T-helper 2 cell treated with Interferon-gamma antibody and Interleukin-4, amounts not matched to agents 5 μg/mL and 100 μg/mL, for 36 hours (primary cell): ENCODE data around the gene KLF15.

Experiments
- DNase-seq: peaks from one replicate; pipeline ENCODE4 v3.0.0; 2021; ENCODE audit warnings: low spot score
- H3K27ac Mint-ChIP-seq: one replicate; pipeline ENCODE4 v1.8.0; 2021; ENCODE audit warnings: mild to moderate bottlenecking, mixed read lengths
- H3K27me3 Mint-ChIP-seq: one replicate; pipeline ENCODE4 v1.8.0; 2021; ENCODE audit warnings: low read depth, mixed read lengths
- H3K36me3 Mint-ChIP-seq: one replicate; pipeline ENCODE4 v1.8.0; 2021; ENCODE audit warnings: low read depth, mixed read lengths
- H3K4me1 Mint-ChIP-seq: one replicate; pipeline ENCODE4 v1.8.0; 2021; ENCODE audit warnings: low read depth, mixed read lengths
- H3K4me3 Mint-ChIP-seq: one replicate; pipeline ENCODE4 v1.8.0; 2022; ENCODE audit warnings: mild to moderate bottlenecking, moderate library complexity, mixed read lengths
- H3K9me3 Mint-ChIP-seq: one replicate; pipeline ENCODE4 v1.8.0; 2021; ENCODE audit warnings: mixed read lengths

KLF15 gene

DNA sequence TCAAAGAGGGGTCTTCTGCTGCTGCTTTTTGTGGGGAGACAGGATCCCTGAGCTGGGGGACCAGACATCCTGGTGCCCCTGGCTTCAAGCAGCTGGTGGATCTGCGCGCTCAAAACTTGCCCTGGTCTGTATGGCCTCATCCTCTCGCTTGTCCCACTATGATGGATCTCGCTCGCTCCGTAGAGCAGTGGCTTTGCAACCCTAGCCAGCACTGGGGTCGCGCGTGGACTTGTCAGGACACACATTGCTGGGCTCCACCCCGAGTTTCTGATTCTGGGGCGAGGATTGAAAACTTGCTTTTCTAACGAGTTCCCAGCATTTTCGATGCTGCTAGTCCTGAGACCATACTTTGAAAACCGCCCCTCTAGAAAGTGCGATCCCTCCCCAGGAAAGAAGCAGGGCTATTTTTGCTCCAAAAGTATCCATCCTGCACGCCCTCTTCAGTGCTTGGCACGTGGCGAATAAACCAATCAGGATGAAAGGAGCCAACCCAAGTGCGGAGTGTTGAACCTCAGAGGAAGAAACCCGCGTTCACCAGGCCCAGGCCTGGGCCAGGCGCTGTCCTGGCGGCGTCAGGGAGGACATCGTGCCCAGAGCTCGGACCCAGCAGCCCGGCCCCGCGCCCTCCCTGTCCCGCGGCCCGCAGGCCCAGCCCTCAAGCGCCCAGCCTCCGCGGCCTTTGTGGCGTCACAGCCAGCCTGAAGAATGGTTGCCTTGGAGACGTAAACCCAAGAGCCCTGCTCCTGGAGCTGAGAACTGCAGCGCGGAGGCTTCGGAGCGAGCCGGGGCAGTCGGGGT, 37.2 kb upstream of the KLF15 start, which contains the start of gene CFAP100:
Gene CFAP100 (plus strand): TSS at position 731 of the 798 bp plus-strand sequence. CDS start 1,092 bp downstream, outside the sequence.
- Mint-ChIP-seq H3K4me1 (peaks cover 3% of the 10 kb centered on the region), H3K27me3 (peaks cover 31% of the 10 kb centered on the region), H3K4me3 (no peak within 1 kb of the TSS), H3K36me3 (no peaks in the 10 kb centered on the region), H3K9me3 (no peaks in the 10 kb centered on the region), H3K27ac (no peak within 1 kb of the TSS)
- DNase-seq = no peak

DNA sequence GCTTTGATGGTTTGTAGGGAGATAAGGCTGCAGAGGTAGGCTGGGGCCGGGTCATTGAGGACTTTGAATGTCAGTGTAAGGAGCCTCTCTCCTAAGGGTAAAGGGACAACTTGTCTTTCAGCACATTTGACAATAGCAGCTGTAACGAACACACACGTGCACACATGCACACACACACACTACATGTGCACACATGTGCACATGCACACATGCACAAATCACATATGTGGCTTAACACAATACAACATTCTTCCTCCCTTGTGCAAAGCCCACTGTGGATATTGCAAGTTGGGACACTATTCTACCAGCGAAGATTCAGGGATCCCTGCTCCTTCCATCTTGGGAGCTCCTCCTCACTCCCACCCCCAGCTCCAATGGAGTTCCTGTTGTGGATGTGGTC, 36.4 kb upstream of the KLF15 start:
- peaks cover 34% of the 10 kb centered on the region for H3K27me3 Mint-ChIP-seq
- no peak overlapping the region for H3K4me3 Mint-ChIP-seq
- H3K27ac Mint-ChIP-seq = no peak overlapping the region
- H3K36me3 Mint-ChIP-seq = no peaks in the 10 kb centered on the region
- no peaks in the 10 kb centered on the region for H3K9me3 Mint-ChIP-seq
- peaks cover 3% of the 10 kb centered on the region for H3K4me1 Mint-ChIP-seq
- no peak for DNase-seq

DNA sequence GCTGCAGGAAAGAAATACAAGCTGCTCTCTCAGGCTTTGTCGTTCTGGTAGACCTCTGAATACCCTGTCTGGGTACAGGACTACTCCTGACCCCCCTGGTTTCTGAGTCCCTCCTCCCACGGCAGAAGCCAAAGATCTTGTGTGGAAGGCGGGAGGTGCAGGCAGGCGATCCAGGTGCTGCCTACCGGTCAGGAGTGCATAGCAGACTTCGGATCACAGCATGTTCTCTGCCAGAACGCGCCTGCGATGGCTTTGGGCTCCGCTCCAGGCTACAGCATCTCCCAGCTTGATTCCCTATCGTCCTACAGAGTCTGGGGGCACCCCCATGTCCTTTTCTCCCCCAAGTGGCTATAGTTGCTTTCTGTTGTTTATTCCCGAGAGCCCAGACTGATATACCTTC, 35.0 kb upstream of the KLF15 start:
- DNase-seq = no peak
- Mint-ChIP-seq H3K36me3 (no peaks in the 10 kb centered on the region), H3K4me1 (peaks cover 3% of the 10 kb centered on the region), H3K27me3 (peaks cover 41% of the 10 kb centered on the region), H3K4me3 (no peak overlapping the region), H3K9me3 (no peaks in the 10 kb centered on the region), H3K27ac (no peak overlapping the region)

DNA sequence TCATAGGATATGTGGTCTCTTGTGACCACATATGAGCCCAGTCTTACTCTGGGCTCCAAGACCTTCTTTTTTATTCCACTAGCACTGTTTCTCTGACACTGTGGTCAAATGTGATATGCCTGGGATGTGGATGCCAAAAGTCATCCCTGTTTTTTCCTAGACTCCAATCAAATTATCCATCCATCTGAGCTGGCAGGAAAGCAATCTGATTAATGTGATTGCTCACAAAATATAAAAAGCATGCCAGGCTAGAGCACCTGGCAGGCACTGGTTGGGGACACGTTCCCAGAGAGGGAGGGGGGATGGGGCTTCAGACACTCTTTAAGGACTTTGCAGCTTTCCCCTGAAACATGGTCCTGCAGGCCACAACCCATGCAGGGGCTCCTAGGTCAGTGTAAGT, 34.4 kb upstream of the KLF15 start:
- Mint-ChIP-seq H3K27me3 (peaks cover 41% of the 10 kb centered on the region), H3K9me3 (no peaks in the 10 kb centered on the region), H3K36me3 (no peaks in the 10 kb centered on the region), H3K4me1 (peaks cover 3% of the 10 kb centered on the region), H3K27ac (no peak overlapping the region), H3K4me3 (no peak overlapping the region)
- DNase-seq = no peak

DNA sequence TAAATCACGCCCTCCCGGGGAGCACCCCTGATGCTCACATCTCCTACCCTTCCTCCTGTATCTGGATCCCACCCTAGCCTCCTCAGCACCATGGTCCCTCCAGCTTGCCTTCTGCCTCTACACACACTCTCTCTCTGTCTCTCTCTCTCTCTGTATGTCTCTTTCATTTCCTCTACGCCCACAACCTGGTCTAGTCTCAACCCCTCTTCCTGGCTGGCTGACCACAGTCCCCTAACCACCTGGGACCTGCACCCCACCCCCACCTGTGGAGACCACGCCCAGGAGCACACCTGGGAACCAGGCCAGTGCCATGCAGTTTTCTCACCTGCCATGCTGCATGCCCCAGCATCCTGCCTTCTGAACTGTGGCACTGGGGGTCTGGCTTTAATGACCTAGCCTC, 33.5 kb upstream of the KLF15 start:
- H3K4me1 Mint-ChIP-seq = peaks cover 3% of the 10 kb centered on the region
- peaks cover 41% of the 10 kb centered on the region for H3K27me3 Mint-ChIP-seq
- H3K36me3 Mint-ChIP-seq = no peaks in the 10 kb centered on the region
- H3K27ac Mint-ChIP-seq = no peak overlapping the region
- DNase-seq = no peak
- H3K9me3 Mint-ChIP-seq = no peaks in the 10 kb centered on the region
- no peak overlapping the region for H3K4me3 Mint-ChIP-seq

DNA sequence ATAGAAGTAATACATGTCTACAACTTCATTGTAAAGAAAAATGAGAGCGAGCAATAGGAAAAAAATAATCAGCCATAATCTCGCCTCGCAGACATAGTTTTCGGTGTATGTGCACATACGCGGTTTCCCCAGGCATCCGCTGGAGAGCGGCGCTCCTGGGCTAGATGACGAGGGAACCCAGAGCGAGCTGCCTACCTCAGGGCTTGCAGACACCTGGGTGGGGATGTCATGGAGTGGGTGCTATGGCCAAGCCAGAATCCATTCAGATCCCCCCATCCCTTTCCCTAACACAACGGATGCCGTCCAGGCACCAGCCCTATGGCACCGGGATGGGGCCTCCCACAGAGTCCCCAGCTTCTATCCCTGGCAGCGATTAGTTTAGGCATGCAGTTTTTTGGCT, 33.0 kb upstream of the KLF15 start:
- Mint-ChIP-seq H3K4me1 (peaks cover 3% of the 10 kb centered on the region), H3K27ac (no peak overlapping the region), H3K36me3 (no peaks in the 10 kb centered on the region), H3K4me3 (no peak overlapping the region), H3K9me3 (no peaks in the 10 kb centered on the region), H3K27me3 (peaks cover 38% of the 10 kb centered on the region)
- DNase-seq = no peak

DNA sequence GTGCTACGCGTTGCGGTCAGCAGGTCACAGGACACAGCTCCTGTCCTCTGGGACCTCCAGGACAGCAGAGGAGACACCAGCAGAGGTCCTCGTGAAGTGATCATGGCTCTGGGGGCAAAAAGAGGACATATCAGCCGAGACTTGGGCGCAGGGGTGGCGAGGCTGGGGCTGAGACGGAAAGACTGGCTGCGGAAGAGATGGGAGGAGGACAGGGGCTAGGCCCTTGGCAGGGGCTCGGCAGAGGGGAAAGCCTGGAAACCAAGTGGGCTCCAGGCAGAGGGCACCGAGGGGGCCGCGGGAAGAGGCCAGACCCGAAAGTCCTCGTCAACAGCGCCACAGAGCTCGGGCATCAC, 32.6 kb upstream of the KLF15 start:
- peaks cover 36% of the 10 kb centered on the region for H3K27me3 Mint-ChIP-seq
- H3K4me3 Mint-ChIP-seq = peak overlapping the region; percentile 21
- no peaks in the 10 kb centered on the region for H3K36me3 Mint-ChIP-seq
- H3K27ac Mint-ChIP-seq = no peak overlapping the region
- no peaks in the 10 kb centered on the region for H3K9me3 Mint-ChIP-seq
- DNase-seq = no peak
- H3K4me1 Mint-ChIP-seq = peaks cover 3% of the 10 kb centered on the region

DNA sequence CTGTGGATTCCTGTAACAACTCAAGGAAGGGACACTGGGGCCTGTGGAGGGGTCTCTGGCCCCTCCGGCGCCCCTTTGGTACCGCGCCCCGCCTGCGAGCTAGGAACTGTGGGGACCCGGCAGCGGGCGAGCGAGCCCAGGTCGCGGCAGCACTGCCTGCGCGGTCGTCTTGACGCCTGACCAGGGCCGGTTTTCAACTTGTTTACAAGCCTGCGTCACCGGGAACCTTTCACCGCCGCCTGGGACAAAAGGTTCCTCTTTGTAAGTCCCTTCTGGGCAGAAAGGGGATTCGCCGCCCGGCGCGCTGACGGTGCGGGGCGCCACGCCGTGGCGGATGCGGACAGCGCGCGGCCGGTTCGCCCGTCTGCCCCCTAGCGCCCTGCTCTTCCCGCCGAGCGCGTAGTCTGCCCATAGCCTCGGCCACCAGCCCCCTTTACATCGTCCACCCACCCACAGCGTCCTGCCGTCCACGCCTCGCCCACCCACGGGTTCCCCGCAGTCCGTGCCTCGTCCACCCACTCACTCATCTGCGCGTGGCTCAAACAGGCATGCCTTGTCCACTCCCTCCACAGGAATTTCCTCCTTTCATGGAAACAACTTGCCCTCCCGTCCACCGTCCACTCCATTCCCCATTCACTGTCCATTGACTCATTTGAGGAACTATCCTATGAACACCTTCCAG, 32.0 kb upstream of the KLF15 start:
- Mint-ChIP-seq H3K27ac (no peak overlapping the region), H3K27me3 (peaks cover 34% of the 10 kb centered on the region), H3K9me3 (no peaks in the 10 kb centered on the region), H3K36me3 (no peaks in the 10 kb centered on the region), H3K4me1 (peaks cover 3% of the 10 kb centered on the region), H3K4me3 (peak overlapping the region; percentile 21)
- peak; percentile 44 for DNase-seq

DNA sequence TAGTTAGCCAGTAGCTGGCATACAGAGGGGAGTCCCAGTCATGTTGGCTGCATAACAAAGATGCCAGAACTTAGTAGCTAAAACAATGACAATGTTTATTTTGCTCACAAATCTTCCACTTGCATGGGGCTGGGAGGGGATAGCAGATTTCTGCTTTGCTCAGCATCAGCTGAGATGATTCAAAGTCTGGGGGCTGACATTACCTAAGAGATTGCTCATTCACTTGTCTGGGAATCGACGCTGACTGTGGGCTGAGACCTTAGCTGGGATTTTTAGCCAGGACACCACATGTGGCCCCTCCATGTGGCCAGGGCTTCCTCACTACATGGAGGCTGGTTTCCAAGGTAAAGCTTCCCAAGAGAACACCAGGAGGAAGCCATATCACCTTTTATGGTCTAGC, 24.8 kb upstream of the KLF15 start:
- no peak overlapping the region for H3K27ac Mint-ChIP-seq
- H3K4me1 Mint-ChIP-seq = no peaks in the 10 kb centered on the region
- no peaks in the 10 kb centered on the region for H3K36me3 Mint-ChIP-seq
- no peaks in the 10 kb centered on the region for H3K9me3 Mint-ChIP-seq
- H3K27me3 Mint-ChIP-seq = peaks cover 4% of the 10 kb centered on the region
- no peak overlapping the region for H3K4me3 Mint-ChIP-seq
- DNase-seq = no peak

DNA sequence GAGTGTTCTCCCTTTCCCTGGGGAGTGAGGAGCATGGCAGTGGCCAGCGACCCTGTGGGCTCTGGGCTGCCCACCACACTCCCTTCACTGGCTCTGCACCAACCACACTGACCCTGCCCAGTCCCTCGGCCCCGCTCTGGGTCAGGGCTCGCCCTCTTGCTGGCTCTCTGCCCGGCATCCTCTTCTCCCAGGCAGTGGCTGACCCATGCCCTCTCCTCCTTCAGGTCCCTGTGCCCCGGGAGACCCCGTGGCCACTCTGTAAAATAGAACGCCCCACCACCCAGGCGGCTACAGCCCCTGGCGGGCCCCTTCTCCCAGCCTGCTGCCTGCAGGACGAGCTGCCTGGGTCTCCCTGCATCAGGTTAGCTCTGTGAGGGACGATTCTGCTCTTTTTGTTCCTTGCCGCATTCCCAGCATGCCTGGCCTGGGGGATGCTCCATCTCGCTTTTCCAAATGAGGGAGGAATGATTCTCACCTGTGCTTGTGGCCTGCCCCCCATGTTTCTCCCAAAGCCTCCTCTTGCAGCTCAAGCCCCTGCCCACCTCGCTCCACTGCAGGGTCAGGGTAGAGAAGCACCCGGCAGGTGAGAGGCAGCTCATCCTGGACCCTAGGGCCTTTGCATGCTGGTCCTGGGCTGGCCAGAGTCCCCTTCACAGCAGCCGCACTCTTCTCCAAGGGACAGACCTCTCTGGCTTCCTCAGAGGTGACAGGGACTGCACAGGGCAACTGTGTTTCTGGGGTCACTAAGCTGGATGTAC, 23.0 kb upstream of the KLF15 start:
- DNase-seq = no peak
- Mint-ChIP-seq H3K36me3 (no peaks in the 10 kb centered on the region), H3K27ac (no peak overlapping the region), H3K4me3 (no peak overlapping the region), H3K9me3 (no peaks in the 10 kb centered on the region), H3K4me1 (no peaks in the 10 kb centered on the region), H3K27me3 (peaks cover 4% of the 10 kb centered on the region)

DNA sequence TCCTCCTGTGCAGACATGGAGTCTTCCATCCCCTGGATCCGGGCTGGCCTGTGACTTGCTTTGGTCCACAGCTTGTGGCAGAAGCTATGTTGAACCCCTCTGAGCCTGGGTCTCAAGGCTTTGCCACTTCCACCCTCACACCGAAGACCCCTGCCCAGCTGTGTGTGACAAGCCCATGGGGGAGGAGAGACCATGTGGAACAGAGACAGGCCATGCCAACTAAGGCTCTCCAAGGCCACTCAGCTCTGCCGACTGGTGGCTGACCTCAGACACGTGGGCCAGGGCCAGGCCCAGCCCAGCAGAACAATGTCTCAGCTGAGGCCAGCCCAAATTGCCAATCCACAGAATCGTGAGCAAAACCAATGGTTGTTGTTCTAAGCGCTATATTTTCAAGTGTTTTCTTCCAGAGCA, 21.1 kb upstream of the KLF15 start:
- Mint-ChIP-seq H3K36me3 (no peaks in the 10 kb centered on the region), H3K9me3 (no peaks in the 10 kb centered on the region), H3K4me1 (no peaks in the 10 kb centered on the region), H3K4me3 (no peak overlapping the region), H3K27me3 (peaks cover 4% of the 10 kb centered on the region), H3K27ac (no peak overlapping the region)
- DNase-seq = no peak

DNA sequence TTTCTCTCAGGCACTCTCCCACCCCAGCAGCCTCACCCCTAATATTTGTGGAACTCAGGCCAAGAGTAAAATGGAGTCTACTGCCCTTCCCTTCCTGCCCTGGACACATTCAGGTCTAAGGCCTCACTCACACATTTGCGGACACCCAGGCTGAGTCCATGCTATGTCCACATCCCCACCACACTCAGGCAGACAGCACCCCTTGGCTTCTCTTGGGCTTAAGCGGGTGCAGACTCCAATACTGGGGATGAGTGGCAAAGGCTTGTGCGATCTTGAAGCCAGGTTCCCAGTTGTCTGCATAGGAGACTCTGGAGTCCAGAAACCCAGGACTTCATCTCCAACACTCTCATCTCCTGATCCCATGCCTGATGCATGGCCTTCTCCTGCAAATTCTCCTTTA, 20.0 kb upstream of the KLF15 start:
- no peaks in the 10 kb centered on the region for H3K9me3 Mint-ChIP-seq
- no peak overlapping the region for H3K27ac Mint-ChIP-seq
- H3K27me3 Mint-ChIP-seq = peaks cover 4% of the 10 kb centered on the region
- no peaks in the 10 kb centered on the region for H3K4me1 Mint-ChIP-seq
- no peak overlapping the region for H3K4me3 Mint-ChIP-seq
- no peak for DNase-seq
- H3K36me3 Mint-ChIP-seq = no peaks in the 10 kb centered on the region

DNA sequence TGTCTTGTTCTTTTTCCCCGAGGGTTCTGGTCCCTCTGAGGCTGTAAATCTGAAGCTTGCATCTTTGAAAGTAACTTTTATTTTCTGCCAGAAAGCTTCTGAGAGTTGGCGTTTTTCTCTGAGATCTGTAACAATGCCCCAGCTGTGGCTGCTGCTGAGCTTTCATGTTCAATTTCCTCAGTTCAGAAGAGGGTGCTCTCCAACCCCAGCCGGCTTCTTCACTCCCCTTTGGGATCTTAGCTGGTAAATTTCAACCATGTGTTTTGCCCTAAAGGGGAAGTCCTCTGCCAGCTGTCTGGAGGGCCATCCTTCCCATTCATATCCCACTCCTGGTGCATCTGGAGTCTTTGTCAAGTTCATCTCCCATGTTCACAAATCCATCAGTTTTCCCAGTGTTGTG, 19.2 kb upstream of the KLF15 start:
- DNase-seq = no peak
- Mint-ChIP-seq H3K27ac (no peak overlapping the region), H3K36me3 (no peaks in the 10 kb centered on the region), H3K27me3 (no peaks in the 10 kb centered on the region), H3K9me3 (no peaks in the 10 kb centered on the region), H3K4me3 (no peak overlapping the region), H3K4me1 (no peaks in the 10 kb centered on the region)

DNA sequence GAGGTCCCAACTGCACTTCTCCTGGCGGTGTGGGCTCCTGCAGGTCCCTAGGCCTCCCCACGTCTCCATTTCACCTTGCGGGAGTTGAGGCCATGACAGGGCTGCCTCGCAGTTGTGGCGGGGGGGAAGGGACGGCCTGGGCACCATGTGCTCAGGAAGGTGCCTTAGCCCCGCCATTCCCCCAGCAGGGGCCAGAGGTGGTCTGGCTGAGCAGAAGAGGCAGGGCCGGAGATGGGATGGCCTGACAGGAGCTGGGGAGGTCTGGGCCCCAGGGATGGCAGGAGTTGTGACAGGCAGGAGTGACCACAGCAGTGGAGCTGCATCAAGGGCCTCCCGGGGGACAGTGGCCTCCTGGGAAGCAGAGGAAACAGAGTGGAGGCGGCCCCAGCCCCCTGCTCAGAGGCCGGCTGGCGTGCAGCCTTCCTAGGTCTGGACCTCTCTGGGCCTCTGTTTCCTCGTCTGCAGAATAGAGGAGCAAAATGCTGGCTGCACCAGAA, 18.7 kb upstream of the KLF15 start:
- H3K27me3 Mint-ChIP-seq = no peaks in the 10 kb centered on the region
- H3K4me1 Mint-ChIP-seq = no peaks in the 10 kb centered on the region
- no peaks in the 10 kb centered on the region for H3K36me3 Mint-ChIP-seq
- no peak overlapping the region for H3K27ac Mint-ChIP-seq
- no peak for DNase-seq
- no peaks in the 10 kb centered on the region for H3K9me3 Mint-ChIP-seq
- no peak overlapping the region for H3K4me3 Mint-ChIP-seq
